SK-N-SH (cell line): ENCODE measurements around the gene CHD2.

Experiments used
- EP300 ChIP-seq, 2 experiments: IDR thresholded peaks; 2 replicates each; pipeline versions ENCODE4 v1.4.0 to v1.6.1; 2012; ENCODE audit warnings: borderline replicate concordance in 1 of 2, low read depth in 1 of 2, low read length in 1 of 2
- EZH2phosphoT487 ChIP-seq: fragments of 200-600 bp; sonication (generic); IDR thresholded peaks from 2 replicates; pipeline ENCODE4 v1.6.1; 2017; ENCODE audit warnings: low read depth, mixed run types, mild to moderate bottlenecking, antibody characterized with exemption, moderate library complexity, borderline replicate concordance
- FOXM1 ChIP-seq: IDR thresholded peaks from 2 replicates; pipeline ENCODE4 v1.4.0; 2012; ENCODE audit warnings: low read depth, mild to moderate bottlenecking
- GATA2 ChIP-seq: sonication (generic); formaldehyde crosslinking; IDR thresholded peaks from 2 replicates; pipeline ENCODE4 v1.5.0; 2020; ENCODE audit warnings: mild to moderate bottlenecking, missing genetic modification reagents
- POLR2AphosphoS5 ChIP-seq: IDR thresholded peaks from 2 replicates; pipeline ENCODE4 v1.6.1; 2012; ENCODE audit warnings: low read depth, low read length
- RCOR1 ChIP-seq: fragments of 150-350 bp; IDR thresholded peaks from 2 replicates; pipeline ENCODE4 v1.6.1; 2017; ENCODE audit warnings: antibody characterized with exemption, low read length
- SIN3A ChIP-seq: IDR thresholded peaks from 2 replicates; pipeline ENCODE4 v1.6.1; 2012; ENCODE audit warnings: low read depth, mild to moderate bottlenecking, low read length, moderate library complexity, borderline replicate concordance
- TAF1 ChIP-seq: IDR thresholded peaks from 2 replicates; pipeline ENCODE4 v1.6.1; 2012; ENCODE audit warnings: low read depth, mild to moderate bottlenecking, low read length, moderate library complexity, borderline replicate concordance
- TF ChIP-seq, protein P1 (sequence below): IDR thresholded peaks from 2 replicates; pipeline ENCODE4 v1.6.1; 2012; ENCODE audit warnings: mild to moderate bottlenecking, low read depth, low read length, moderate library complexity
- TF ChIP-seq, protein P2 (sequence below): fragments of 200-600 bp; sonication (generic); IDR thresholded peaks from 2 replicates; pipeline ENCODE4 v1.6.1; 2017; ENCODE audit warnings: antibody characterized with exemption, mild to moderate bottlenecking, moderate library complexity
- TF ChIP-seq, protein P3 (sequence below): fragments of 150-350 bp; IDR thresholded peaks from 2 replicates; pipeline ENCODE4 v1.6.1; 2017; ENCODE audit warnings: antibody characterized with exemption, low read length, low read depth, borderline replicate concordance

- TF ChIP-seq FOXM1 (no peak), TAF1 (no peak), SIN3A (no peak), EZH2phosphoT487 (no peak), POLR2AphosphoS5 (no peak), EP300 (IDR thresholded peaks at IDR 0.05; ENCODE audit: borderline replicate concordance in 1 of 2, low read depth in 1 of 2, low read length in 1 of 2) (no peak), GATA2 (no peak), RCOR1 (no peak)
- TF ChIP-seq, protein P1, sequence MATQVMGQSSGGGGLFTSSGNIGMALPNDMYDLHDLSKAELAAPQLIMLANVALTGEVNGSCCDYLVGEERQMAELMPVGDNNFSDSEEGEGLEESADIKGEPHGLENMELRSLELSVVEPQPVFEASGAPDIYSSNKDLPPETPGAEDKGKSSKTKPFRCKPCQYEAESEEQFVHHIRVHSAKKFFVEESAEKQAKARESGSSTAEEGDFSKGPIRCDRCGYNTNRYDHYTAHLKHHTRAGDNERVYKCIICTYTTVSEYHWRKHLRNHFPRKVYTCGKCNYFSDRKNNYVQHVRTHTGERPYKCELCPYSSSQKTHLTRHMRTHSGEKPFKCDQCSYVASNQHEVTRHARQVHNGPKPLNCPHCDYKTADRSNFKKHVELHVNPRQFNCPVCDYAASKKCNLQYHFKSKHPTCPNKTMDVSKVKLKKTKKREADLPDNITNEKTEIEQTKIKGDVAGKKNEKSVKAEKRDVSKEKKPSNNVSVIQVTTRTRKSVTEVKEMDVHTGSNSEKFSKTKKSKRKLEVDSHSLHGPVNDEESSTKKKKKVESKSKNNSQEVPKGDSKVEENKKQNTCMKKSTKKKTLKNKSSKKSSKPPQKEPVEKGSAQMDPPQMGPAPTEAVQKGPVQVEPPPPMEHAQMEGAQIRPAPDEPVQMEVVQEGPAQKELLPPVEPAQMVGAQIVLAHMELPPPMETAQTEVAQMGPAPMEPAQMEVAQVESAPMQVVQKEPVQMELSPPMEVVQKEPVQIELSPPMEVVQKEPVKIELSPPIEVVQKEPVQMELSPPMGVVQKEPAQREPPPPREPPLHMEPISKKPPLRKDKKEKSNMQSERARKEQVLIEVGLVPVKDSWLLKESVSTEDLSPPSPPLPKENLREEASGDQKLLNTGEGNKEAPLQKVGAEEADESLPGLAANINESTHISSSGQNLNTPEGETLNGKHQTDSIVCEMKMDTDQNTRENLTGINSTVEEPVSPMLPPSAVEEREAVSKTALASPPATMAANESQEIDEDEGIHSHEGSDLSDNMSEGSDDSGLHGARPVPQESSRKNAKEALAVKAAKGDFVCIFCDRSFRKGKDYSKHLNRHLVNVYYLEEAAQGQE = no peak
- TF ChIP-seq, protein P2, sequence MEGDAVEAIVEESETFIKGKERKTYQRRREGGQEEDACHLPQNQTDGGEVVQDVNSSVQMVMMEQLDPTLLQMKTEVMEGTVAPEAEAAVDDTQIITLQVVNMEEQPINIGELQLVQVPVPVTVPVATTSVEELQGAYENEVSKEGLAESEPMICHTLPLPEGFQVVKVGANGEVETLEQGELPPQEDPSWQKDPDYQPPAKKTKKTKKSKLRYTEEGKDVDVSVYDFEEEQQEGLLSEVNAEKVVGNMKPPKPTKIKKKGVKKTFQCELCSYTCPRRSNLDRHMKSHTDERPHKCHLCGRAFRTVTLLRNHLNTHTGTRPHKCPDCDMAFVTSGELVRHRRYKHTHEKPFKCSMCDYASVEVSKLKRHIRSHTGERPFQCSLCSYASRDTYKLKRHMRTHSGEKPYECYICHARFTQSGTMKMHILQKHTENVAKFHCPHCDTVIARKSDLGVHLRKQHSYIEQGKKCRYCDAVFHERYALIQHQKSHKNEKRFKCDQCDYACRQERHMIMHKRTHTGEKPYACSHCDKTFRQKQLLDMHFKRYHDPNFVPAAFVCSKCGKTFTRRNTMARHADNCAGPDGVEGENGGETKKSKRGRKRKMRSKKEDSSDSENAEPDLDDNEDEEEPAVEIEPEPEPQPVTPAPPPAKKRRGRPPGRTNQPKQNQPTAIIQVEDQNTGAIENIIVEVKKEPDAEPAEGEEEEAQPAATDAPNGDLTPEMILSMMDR = no peak
- TF ChIP-seq, protein P3, sequence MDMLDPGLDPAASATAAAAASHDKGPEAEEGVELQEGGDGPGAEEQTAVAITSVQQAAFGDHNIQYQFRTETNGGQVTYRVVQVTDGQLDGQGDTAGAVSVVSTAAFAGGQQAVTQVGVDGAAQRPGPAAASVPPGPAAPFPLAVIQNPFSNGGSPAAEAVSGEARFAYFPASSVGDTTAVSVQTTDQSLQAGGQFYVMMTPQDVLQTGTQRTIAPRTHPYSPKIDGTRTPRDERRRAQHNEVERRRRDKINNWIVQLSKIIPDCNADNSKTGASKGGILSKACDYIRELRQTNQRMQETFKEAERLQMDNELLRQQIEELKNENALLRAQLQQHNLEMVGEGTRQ = no peak
Measured at GRCh38 chr15:92901995-92902394, 1.9 kb downstream of the CHD2 start.
